ENCODE results near the gene CCDC106. TPM values are rescaled to one million over a fixed set of nuclear protein-coding genes. Genes with fewer than 3 reads are reported as not detected.
A peak's percentile ranks its signal among the peaks of the same experiment; 100 is the strongest.

Gene CCDC106
- total and polyA plus RNA-seq, 2 experiments from 2014 or later = 12.0 to 15.2 TPM

GRCh38 chr19:55638864-55639359, 9.1 kb upstream of the CCDC106 start:
- peaks cover 60% of the 10 kb centered on the region for H3K79me2 ChIP-seq (ENCODE audit: insufficient read depth)
- H3K9me3 ChIP-seq (ENCODE audit: low read depth) = no peaks in the 10 kb centered on the region
- no peak overlapping the region for H2AFZ ChIP-seq
- peak overlapping the region; percentile 90 for H3K4me2 ChIP-seq (ENCODE audit: unreplicated experiment)
- TF ChIP-seq EZH2phosphoT487 (IDR thresholded peaks at IDR 0.05; ENCODE audit: insufficient read depth, low read depth) (no peak), EZH2 (IDR thresholded peaks at IDR 0.05; ENCODE audit: insufficient read depth, poor library complexity, severe bottlenecking) (no peak)
- no peaks in the 10 kb centered on the region for H4K20me1 ChIP-seq (ENCODE audit: insufficient read depth)
- no peaks in the 10 kb centered on the region for H3K36me3 ChIP-seq (ENCODE audit: low read depth)
- in situ Hi-C loops (cut with MboI) = loop anchor here (25.0 kb wide), 1 partner anchor 502 kb away; the partner anchor contains the start of gene TNNT1
- WGBS, 2 experiments (ENCODE audit: low coverage in 1 of 2, low lambda C conversion rate in 2 of 2, missing lambda C conversion rate in 2 of 2) = 72 to 75% methylated on average over 6 of the region's 6 CpGs
- no peak overlapping the region for H3K4me3 ChIP-seq
- peaks cover 30% of the 10 kb centered on the region for H3F3A ChIP-seq (ENCODE audit: insufficient read depth)
- H3K9me2 ChIP-seq (ENCODE audit: insufficient read depth) = no peaks in the 10 kb centered on the region
- no peaks in the 10 kb centered on the region for H3K27me3 ChIP-seq (replicated peaks; ENCODE audit: insufficient read depth)
- peaks cover 25% of the 10 kb centered on the region for H3K4me1 ChIP-seq (ENCODE audit: insufficient read depth)
- 0 out of 2 replicates have a peak overlapping the region, but pooled peaks have one; percentile 80 for H3K27ac ChIP-seq
- peak; percentile 58 for DNase-seq
- H3K9ac ChIP-seq = no peak overlapping the region

- TF ChIP-seq EZH2 (IDR thresholded peaks at IDR 0.05; ENCODE audit: insufficient read depth, poor library complexity, severe bottlenecking) = no peak
- TF ChIP-seq EZH2phosphoT487 (IDR thresholded peaks at IDR 0.05; ENCODE audit: insufficient read depth, low read depth) = no peak
- H3K27me3 ChIP-seq (replicated peaks; ENCODE audit: insufficient read depth) = no peaks in the 10 kb centered on the region
- H3K9me3 ChIP-seq (ENCODE audit: low read depth) = no peaks in the 10 kb centered on the region
- peak overlapping the region; percentile 87 for H3K9ac ChIP-seq
- H3K36me3 ChIP-seq (ENCODE audit: low read depth) = peaks cover 5% of the 10 kb centered on the region; the same call in 1 of the 2 replicates
- peaks cover 29% of the 10 kb centered on the region for H3K4me1 ChIP-seq (ENCODE audit: insufficient read depth)
- H4K20me1 ChIP-seq (ENCODE audit: insufficient read depth) = no peaks in the 10 kb centered on the region
- H3K27ac ChIP-seq = peak overlapping the region; percentile 80
- in situ Hi-C loops (cut with MboI) = loop anchor here (25.0 kb wide), 1 partner anchor 503 kb away; the partner anchor contains the start of gene TNNT1
- peak overlapping the region; percentile 87 for H3K4me3 ChIP-seq
- H3K79me2 ChIP-seq (ENCODE audit: insufficient read depth) = peaks cover 69% of the 10 kb centered on the region
- H3K9me2 ChIP-seq (ENCODE audit: insufficient read depth) = no peaks in the 10 kb centered on the region
- H3F3A ChIP-seq (ENCODE audit: insufficient read depth) = peaks cover 30% of the 10 kb centered on the region
- peak overlapping the region; percentile 90 for H3K4me2 ChIP-seq (ENCODE audit: unreplicated experiment)
- 4 to 6% methylated on average over 23 to 36 of the region's 38 CpGs for WGBS, 2 experiments (ENCODE audit: low coverage in 1 of 2, low lambda C conversion rate in 2 of 2, missing lambda C conversion rate in 2 of 2)
- peak overlapping the region; percentile 64 for H2AFZ ChIP-seq
- peak; percentile 93 for DNase-seq
Observed at GRCh38 chr19:55640043-55640576, 7.9 kb upstream of the CCDC106 start.

- in situ Hi-C loops (cut with MboI) = loop anchor here (25.0 kb wide), 1 partner anchor 504 kb away; the partner anchor contains the start of gene TNNT1
- Histone ChIP-seq H3K4me2 (ENCODE audit: unreplicated experiment) (peak within 1 kb of the TSS; percentile 90), H3K27ac (peak within 1 kb of the TSS; percentile 80), H3K4me1 (ENCODE audit: insufficient read depth) (peaks cover 27% of the 10 kb centered on the region), H3K9me3 (ENCODE audit: low read depth) (no peaks in the 10 kb centered on the region), H3K9me2 (ENCODE audit: insufficient read depth) (no peaks in the 10 kb centered on the region), H3K9ac (peak within 1 kb of the TSS; percentile 87), H3K27me3 (replicated peaks; ENCODE audit: insufficient read depth) (no peaks in the 10 kb centered on the region), H4K20me1 (ENCODE audit: insufficient read depth) (no peaks in the 10 kb centered on the region), H3K36me3 (ENCODE audit: low read depth) (peaks cover 10% of the 10 kb centered on the region; the same call in 1 of the 2 replicates), H3K4me3 (peak within 1 kb of the TSS; percentile 87), H3K79me2 (ENCODE audit: insufficient read depth) (peaks cover 69% of the 10 kb centered on the region), H2AFZ (peak within 1 kb of the TSS; percentile 64), H3F3A (ENCODE audit: insufficient read depth) (peaks cover 34% of the 10 kb centered on the region)
- 0 to 2% methylated on average over 12 to 85 of the region's 89 CpGs for WGBS, 2 experiments (ENCODE audit: low coverage in 1 of 2, low lambda C conversion rate in 2 of 2, missing lambda C conversion rate in 2 of 2)
- no peak for TF ChIP-seq EZH2 (IDR thresholded peaks at IDR 0.05; ENCODE audit: insufficient read depth, poor library complexity, severe bottlenecking)
- TF ChIP-seq EZH2phosphoT487 (IDR thresholded peaks at IDR 0.05; ENCODE audit: insufficient read depth, low read depth) = no peak
- peak; percentile 78 for DNase-seq
Observed at GRCh38 chr19:55640577-55641425, 7.2 kb upstream of the CCDC106 start, which contains the start of gene ZNF580. ZNF580 (plus strand) TSS chr19:55641002; CDS start chr19:55642509, 1,507 bp downstream.

All from GM23248 (cell line).